ENCODE results near the gene ADORA3.

GRCh38 chr1:111553196-111553595, 49.8 kb upstream of the ADORA3 start:
- TF ChIP-seq POLR2A (IDR thresholded peaks at IDR 0.05), result no peak
- no peak for TF ChIP-seq CTCF (IDR thresholded peaks at IDR 0.05)
